ENCODE results near the gene QRICH2.
"Not testable (repeated sequence)": the region's sequence is repeated elsewhere in the genome, so short reads cannot be mapped to it uniquely, and the experiment has no call there.

The QRICH2 gene

GRCh38 chr17:76266244-76266938 is 41.7 kb downstream of the QRICH2 start:
- no peak for DNase-seq (ENCODE audit: low read depth in 2 of 2)

- DNase-seq (ENCODE audit: low read depth in 2 of 2) = peak in 1 of 2 donors; percentile 40
Measured at GRCh38 chr17:76265624-76266243, 42.3 kb downstream of the QRICH2 start.

- DNase-seq (ENCODE audit: low read depth in 2 of 2) = peak; percentile 98
Measured at GRCh38 chr17:76264755-76265623, 43.1 kb downstream of the QRICH2 start, which contains the start of gene UBALD2. UBALD2 (plus strand) TSS chr17:76265348; CDS start chr17:76265506, 158 bp downstream.

- DNase-seq (ENCODE audit: low read depth in 2 of 2) = no peak
Measured at GRCh38 chr17:76264425-76264754, 43.7 kb downstream of the QRICH2 start.

GRCh38 chr17:76263896-76264295 is 44.2 kb downstream of the QRICH2 start:
- DNase-seq (ENCODE audit: low read depth in 2 of 2) = no peak

GRCh38 chr17:76262732-76263344 is 45.2 kb downstream of the QRICH2 start:
- DNase-seq (ENCODE audit: low read depth in 2 of 2) = no peak

GRCh38 chr17:76261421-76262215 is 46.5 kb downstream of the QRICH2 start:
- DNase-seq (ENCODE audit: low read depth in 2 of 2) = no peak

GRCh38 chr17:76260669-76261068 is 47.4 kb downstream of the QRICH2 start:
- DNase-seq (ENCODE audit: low read depth in 2 of 2) = no peak

DNA sequence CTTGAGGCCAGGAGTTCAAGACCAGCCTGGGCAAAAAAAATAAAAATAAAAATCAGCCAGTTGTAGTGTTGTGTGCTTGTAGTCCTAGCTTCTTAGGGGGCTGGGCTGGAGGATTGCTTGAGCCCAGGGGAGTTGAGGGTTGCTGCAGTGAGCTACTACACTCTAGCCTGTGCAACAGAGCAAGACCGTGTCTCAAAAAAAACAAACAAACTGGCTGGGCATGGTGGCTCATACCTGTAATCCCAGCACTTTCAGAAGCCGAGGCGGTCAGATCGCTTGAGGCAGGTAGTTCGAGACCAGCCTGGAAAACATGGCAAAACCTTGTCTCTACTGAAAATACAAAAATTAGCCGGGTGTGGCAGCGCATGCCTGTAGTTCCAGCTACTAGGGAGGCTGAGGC is 47.9 kb downstream of the QRICH2 start:
- no peak for DNase-seq (ENCODE audit: low read depth in 2 of 2)

GRCh38 chr17:76256430-76257050 is 51.5 kb downstream of the QRICH2 start:
- DNase-seq (ENCODE audit: low read depth in 2 of 2) = not testable (repeated sequence)

- DNase-seq (ENCODE audit: low read depth in 2 of 2) = no peak
Measured at GRCh38 chr17:76255801-76256429, 52.2 kb downstream of the QRICH2 start.

- DNase-seq (ENCODE audit: low read depth in 2 of 2) = no peak
Measured at GRCh38 chr17:76254275-76254674, 53.8 kb downstream of the QRICH2 start.

DNA sequence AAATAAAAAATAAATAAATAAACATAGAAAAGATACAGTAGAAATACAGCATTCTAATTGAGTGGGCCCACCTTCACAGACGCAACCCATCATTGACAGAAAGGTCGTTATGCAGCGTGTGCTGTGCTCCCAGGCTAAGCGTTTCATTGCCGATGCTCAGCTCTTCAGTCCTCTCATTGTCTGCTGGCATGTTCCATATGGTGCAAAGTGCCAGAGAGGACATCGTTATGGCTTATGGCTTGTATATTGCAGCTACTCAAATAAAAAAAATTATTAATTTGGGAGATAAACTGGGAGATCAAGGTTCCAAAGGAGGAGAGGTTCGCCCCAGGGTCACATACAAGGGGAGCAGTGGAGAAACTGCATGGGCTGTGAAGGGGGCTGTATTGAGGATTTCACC is 54.2 kb downstream of the QRICH2 start:
- DNase-seq (ENCODE audit: low read depth in 2 of 2) = no peak

DNA sequence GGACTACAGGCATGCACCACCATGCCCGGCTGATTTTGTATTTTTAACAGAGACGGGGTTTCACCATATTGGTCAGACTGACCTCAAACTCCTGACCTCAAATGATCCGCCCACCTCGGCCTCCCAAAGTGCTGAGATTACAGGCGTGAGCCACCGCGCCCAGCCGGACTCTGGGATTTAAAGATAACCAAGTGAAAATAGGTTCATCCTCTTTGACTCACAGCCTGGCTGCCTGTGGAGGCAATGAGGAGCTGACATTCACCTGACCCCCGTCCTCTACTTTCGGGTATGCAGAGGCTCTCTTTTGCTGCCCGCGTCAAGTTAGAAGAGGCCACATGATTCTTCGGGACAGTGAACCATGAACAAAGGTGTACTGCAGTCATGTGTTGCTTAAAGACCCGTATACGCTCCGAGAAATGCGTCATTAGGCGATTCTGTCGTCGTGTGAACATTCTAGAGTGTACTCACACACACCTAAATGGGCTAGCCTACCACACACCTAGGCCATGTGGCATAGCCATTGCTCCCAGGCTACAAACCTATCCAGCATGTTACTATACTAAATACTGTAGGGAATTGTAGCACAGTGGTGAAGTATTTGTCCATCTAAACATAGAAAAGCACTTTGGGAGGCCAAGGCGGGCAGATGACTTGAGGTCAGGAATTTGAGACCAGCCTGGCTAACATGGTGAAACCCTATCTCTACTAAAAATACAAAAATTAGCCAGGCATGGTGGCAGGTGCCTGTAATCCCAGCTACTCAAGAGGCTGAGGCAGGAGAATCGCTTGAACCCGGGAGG is 54.9 kb downstream of the QRICH2 start:
- DNase-seq (ENCODE audit: low read depth in 2 of 2) = not testable (repeated sequence)

DNA sequence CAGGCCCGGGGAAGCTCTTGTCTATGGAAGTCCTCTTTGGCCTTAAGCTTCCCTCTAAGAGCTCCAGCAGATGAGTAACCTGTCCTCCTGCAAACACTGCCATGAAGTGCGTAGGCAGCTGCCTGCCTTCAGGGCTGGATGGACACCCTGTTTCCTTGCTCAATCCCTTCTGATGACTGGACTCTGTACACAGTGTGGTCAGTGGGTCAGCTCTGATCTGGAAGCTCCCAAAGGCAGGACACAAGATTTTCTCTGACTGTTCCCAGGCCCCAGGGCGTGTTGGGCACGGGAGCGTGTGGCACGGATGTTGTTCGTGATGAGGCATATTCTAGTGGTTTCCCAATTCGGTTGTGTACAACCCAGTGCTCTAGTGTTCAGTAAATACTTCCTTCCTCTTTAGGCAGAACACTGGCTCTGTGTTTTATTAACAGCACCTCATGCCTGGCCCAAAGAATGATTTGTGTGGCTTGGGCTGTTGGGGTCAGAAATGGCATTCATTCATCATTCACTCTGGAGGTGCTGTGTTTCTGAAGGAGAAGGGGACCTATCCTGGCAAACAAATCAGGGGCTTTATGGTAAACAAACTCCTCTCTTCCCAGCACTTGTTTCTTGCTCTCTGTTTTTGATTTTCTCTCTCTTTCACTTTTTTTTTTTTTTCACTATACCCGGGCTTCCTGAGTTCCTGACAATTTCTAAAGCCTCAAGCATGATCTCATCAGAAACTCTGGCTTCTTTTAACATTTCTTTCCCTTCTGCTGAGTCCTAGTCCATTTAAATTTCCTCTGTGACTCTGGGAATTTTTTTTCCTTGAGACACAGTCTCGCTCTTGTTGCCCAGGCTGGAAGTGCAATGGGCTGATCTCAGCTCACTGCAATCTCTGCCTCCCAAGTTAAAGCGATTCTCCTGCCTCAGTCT is 55.8 kb downstream of the QRICH2 start:
- DNase-seq (ENCODE audit: low read depth in 2 of 2) = no peak

- no peak for DNase-seq (ENCODE audit: low read depth in 2 of 2)
Measured at GRCh38 chr17:76251478-76252039, 56.5 kb downstream of the QRICH2 start.

DNA sequence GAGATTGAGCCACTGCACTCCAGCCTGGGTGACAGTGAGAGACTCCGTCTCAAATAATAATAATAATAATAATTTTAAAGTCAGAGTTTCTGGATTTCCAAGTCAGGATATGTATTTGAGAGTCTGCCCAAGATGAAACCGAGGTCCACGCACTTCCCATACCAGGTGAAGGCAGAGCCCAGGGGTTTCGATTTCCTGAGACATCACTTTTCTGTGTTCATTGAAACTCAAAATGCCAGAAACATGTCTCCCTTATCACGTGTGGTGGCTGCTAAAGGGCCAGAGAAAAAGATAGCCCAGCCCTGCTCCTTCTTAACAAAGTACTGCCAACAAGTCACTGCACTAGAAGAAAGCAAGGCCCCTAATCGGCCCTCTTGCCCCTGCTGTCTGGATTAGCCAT is 57.9 kb downstream of the QRICH2 start:
- no peak for DNase-seq (ENCODE audit: low read depth in 2 of 2)
